Endodermal cell (in vitro differentiated cells): Measurements from ENCODE around the gene ELFN2. TPM values are rescaled to one million over a fixed set of nuclear protein-coding genes. Genes with fewer than 3 reads are reported as not detected.

Experiments used
- DNase-seq: peaks from one replicate; pipeline ENCODE4 v3.0.0-alpha.2; 2017
- H3K27ac ChIP-seq: 2 replicates; pipeline ENCODE4 v1.5.1; 2013; ENCODE audit warnings: mild to moderate bottlenecking, low read depth, low read length, moderate library complexity
- H3K27me3 ChIP-seq: 2 replicates; pipeline ENCODE4 v1.6.1; 2013; ENCODE audit warnings: mild to moderate bottlenecking, low read length, moderate library complexity; ENCODE audit not compliant: insufficient read depth, control insufficient read depth, poor library complexity, severe bottlenecking
- H3K36me3 ChIP-seq: 2 replicates; pipeline ENCODE4 v1.7.0; 2013; ENCODE audit warnings: mild to moderate bottlenecking, low read length, moderate library complexity; ENCODE audit not compliant: control insufficient read depth, insufficient read depth
- H3K4me1 ChIP-seq: one replicate; pipeline ENCODE4 v1.7.0; 2013; ENCODE audit warnings: low read length; ENCODE audit not compliant: control insufficient read depth, insufficient read depth
- H3K4me3 ChIP-seq: 2 replicates; pipeline ENCODE4 v1.5.1; 2013; ENCODE audit warnings: mild to moderate bottlenecking, low read length, moderate library complexity
- H3K9ac ChIP-seq: 2 replicates; pipeline ENCODE4 v1.6.1; 2013; ENCODE audit warnings: mild to moderate bottlenecking, low read length, moderate library complexity; ENCODE audit not compliant: poor library complexity, severe bottlenecking; ENCODE audit errors: extremely low read depth
- H3K9me3 ChIP-seq: 2 replicates; pipeline ENCODE4 v1.6.1; 2013; ENCODE audit warnings: mild to moderate bottlenecking, low read length, moderate library complexity; ENCODE audit not compliant: control insufficient read depth
- H3K27ac Mint-ChIP-seq: 2 replicates; pipeline ENCODE4 v1.8.0; 2020; ENCODE audit warnings: mixed read lengths
- H3K27me3 Mint-ChIP-seq: 2 replicates; pipeline ENCODE4 v1.8.0; 2021; ENCODE audit warnings: mild to moderate bottlenecking, mixed read lengths; ENCODE audit not compliant: insufficient read depth
- H3K36me3 Mint-ChIP-seq: 2 replicates; pipeline ENCODE4 v1.8.0; 2020; ENCODE audit warnings: low read depth, mixed read lengths
- H3K4me1 Mint-ChIP-seq: 2 replicates; pipeline ENCODE4 v1.8.0; 2020; ENCODE audit warnings: mixed read lengths
- H3K4me3 Mint-ChIP-seq: 2 replicates; pipeline ENCODE4 v1.8.0; 2020; ENCODE audit warnings: mild to moderate bottlenecking, moderate library complexity, mixed read lengths
- H3K9me3 Mint-ChIP-seq: 2 replicates; pipeline ENCODE4 v1.8.0; 2020; ENCODE audit warnings: mild to moderate bottlenecking, mixed read lengths
- CTCF ChIP-seq: fragments of 200-600 bp; sonication (generic); conservative IDR thresholded peaks from 2 replicates; pipeline ENCODE4 v1.5.0; 2021; ENCODE audit warnings: antibody characterized with exemption, mild to moderate bottlenecking
- WGBS, 2 experiments: methylation state at CpG; one replicate each; pipeline versions ENCODE4 v1.1.5 to v1.1.7; 2013; ENCODE audit warnings: missing lambda C conversion rate in 2 of 2, mixed read lengths in 1 of 2; ENCODE audit not compliant: insufficient coverage in 1 of 2, insufficient read length in 1 of 2; 5-methylcytosine and 5-hydroxymethylcytosine counted together
- total RNA-seq, 2 donors: library from RNA; stranded (reverse); fragmentation: NEBNext Ultra II Directional in 1 of 2; extraction: Animal tissue kit (Norgen Biotek cat#: 25700) in 1 of 2; gene quantifications; 2 replicates in 1 of 2; 3 replicates in 1 of 2; pipeline ENCODE4 v1.2.1, GENCODE V29; 2021

ELFN2 gene
- total RNA-seq, 2 donors from 2014 or later = 0.40 to 0.46 TPM

GRCh38 chr22:37377138-37377537 lies 50.1 kb downstream of the ELFN2 start:
- H3K36me3 ChIP-seq = no peaks in the 10 kb centered on the region
- Mint-ChIP-seq H3K9me3 (no peaks in the 10 kb centered on the region), H3K27me3 (no peaks in the 10 kb centered on the region), H3K4me1 (no peaks in the 10 kb centered on the region), H3K27ac (no peak overlapping the region), H3K4me3 (no peak overlapping the region), H3K36me3 (no peaks in the 10 kb centered on the region)
- no peaks in the 10 kb centered on the region for H3K27me3 ChIP-seq
- no peaks in the 10 kb centered on the region for H3K4me1 ChIP-seq
- no peak overlapping the region for H3K4me3 ChIP-seq
- H3K9ac ChIP-seq = no peak overlapping the region
- no peak for TF ChIP-seq CTCF
- WGBS, 2 experiments = 90% methylated on average over 3 of the region's 3 CpGs; no CpG with 5 or more reads in 1 of the 2 experiments
- no peaks in the 10 kb centered on the region for H3K9me3 ChIP-seq
- no peak overlapping the region for H3K27ac ChIP-seq
- no peak for DNase-seq

- no peaks in the 10 kb centered on the region for H3K27me3 ChIP-seq
- Mint-ChIP-seq H3K4me3 (no peak overlapping the region), H3K4me1 (no peaks in the 10 kb centered on the region), H3K27ac (no peak overlapping the region), H3K36me3 (no peaks in the 10 kb centered on the region), H3K9me3 (no peaks in the 10 kb centered on the region), H3K27me3 (no peaks in the 10 kb centered on the region)
- no peak overlapping the region for H3K9ac ChIP-seq
- no peaks in the 10 kb centered on the region for H3K4me1 ChIP-seq
- no peak for DNase-seq
- TF ChIP-seq CTCF = no peak
- no peaks in the 10 kb centered on the region for H3K9me3 ChIP-seq
- H3K27ac ChIP-seq = no peak overlapping the region
- WGBS, 2 experiments = 87 to 90% methylated on average over 2 to 3 of the region's 3 CpGs
- H3K4me3 ChIP-seq = no peak overlapping the region
- H3K36me3 ChIP-seq = no peaks in the 10 kb centered on the region
These were observed 50.6 kb downstream of the ELFN2 start for GRCh38 chr22:37376643-37377042.

- Mint-ChIP-seq H3K27me3 (no peaks in the 10 kb centered on the region), H3K9me3 (no peaks in the 10 kb centered on the region), H3K27ac (no peak overlapping the region), H3K4me3 (no peak overlapping the region), H3K4me1 (no peaks in the 10 kb centered on the region), H3K36me3 (no peaks in the 10 kb centered on the region)
- 94% methylated on average over 6 of the region's 8 CpGs; no CpG with 5 or more reads in 1 of the 2 experiments for WGBS, 2 experiments
- Histone ChIP-seq H3K27ac (no peak overlapping the region), H3K36me3 (no peaks in the 10 kb centered on the region), H3K4me3 (no peak overlapping the region), H3K9me3 (no peaks in the 10 kb centered on the region), H3K9ac (no peak overlapping the region), H3K4me1 (no peaks in the 10 kb centered on the region), H3K27me3 (no peaks in the 10 kb centered on the region)
- DNase-seq = no peak
- TF ChIP-seq CTCF = no peak
These were observed 51.5 kb downstream of the ELFN2 start for GRCh38 chr22:37375801-37376200.
